GM12873 (cell line): ENCODE measurements around the gene CORO1C.
A peak's percentile ranks its signal among the peaks of the same experiment; 100 is the strongest.

ENCODE experiments used
- TF ChIP-seq, protein P1 (sequence below): IDR thresholded peaks from 2 replicates; pipeline ENCODE4 v1.5.1; 2012; ENCODE audit warnings: low read depth, mild to moderate bottlenecking, moderate library complexity, low read length, control low read depth; ENCODE audit not compliant: insufficient read depth; ENCODE audit errors: missing control alignments

Gene CORO1C

DNA sequence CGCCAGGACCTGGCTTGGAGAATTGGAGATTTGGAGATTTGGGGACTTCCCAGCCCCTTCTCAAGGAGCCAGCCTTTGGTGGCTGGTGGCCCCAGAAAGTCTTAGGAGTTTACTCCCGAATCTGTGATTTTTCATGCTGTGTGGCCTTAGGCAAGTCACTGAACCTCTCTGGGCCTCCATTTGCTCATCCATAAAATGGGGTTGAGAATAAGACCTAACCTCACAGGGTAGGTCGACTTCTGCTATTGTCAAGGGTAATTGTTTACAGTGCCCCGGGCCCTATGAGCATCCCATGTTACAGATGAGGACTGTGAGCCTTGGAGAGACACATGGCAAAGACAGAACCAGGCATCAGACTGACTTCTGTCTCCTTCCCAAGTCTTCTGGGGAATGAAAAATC, 117.3 kb downstream of the CORO1C start:
- TF ChIP-seq, protein P1, sequence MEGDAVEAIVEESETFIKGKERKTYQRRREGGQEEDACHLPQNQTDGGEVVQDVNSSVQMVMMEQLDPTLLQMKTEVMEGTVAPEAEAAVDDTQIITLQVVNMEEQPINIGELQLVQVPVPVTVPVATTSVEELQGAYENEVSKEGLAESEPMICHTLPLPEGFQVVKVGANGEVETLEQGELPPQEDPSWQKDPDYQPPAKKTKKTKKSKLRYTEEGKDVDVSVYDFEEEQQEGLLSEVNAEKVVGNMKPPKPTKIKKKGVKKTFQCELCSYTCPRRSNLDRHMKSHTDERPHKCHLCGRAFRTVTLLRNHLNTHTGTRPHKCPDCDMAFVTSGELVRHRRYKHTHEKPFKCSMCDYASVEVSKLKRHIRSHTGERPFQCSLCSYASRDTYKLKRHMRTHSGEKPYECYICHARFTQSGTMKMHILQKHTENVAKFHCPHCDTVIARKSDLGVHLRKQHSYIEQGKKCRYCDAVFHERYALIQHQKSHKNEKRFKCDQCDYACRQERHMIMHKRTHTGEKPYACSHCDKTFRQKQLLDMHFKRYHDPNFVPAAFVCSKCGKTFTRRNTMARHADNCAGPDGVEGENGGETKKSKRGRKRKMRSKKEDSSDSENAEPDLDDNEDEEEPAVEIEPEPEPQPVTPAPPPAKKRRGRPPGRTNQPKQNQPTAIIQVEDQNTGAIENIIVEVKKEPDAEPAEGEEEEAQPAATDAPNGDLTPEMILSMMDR: no peak

DNA sequence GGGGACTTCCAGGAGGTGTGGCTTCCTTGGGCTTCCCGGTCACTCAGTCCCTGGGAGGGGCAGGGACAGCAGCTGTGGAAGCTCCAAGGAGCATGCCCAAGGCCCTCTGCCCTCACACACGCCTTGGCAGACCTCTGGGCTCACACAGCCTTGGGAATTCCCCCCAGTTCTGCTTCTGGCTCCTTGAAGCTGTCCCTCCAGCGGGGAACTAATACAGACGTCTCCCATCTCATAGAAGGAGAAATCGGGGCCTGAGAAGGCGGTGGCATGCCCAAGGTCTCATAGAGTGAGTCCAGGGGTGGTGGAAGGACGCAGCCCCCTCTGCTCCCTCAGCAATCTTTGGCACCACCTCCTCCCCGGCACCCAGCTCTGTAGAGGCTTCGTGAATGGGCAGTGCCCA, 117.8 kb downstream of the CORO1C start:
- TF ChIP-seq, protein P1: no peak

DNA sequence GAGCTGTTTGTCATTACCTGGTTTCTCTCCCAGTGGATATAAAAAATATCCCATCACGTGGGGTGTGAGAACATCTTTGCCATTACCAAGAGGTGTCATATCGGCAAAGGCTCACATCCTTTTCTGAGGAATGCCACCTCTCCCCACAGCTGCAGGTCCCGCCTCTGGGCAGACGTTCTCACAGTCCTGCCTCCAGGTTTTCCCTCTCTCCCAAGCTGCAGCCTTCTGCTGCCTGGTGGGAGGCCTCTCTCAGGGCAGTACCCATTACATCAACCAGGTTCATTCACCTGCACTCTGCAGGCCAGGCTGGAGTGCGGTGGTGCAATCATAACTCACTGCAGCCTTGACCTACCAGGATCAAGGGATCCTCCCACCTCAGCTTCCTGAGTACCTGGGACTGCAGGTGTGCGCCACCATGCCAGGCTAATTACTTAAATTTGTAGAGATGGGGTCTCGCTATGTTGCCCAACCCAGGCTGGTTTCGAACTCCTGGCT, 118.5 kb downstream of the CORO1C start:
- TF ChIP-seq, protein P1: no peak

DNA sequence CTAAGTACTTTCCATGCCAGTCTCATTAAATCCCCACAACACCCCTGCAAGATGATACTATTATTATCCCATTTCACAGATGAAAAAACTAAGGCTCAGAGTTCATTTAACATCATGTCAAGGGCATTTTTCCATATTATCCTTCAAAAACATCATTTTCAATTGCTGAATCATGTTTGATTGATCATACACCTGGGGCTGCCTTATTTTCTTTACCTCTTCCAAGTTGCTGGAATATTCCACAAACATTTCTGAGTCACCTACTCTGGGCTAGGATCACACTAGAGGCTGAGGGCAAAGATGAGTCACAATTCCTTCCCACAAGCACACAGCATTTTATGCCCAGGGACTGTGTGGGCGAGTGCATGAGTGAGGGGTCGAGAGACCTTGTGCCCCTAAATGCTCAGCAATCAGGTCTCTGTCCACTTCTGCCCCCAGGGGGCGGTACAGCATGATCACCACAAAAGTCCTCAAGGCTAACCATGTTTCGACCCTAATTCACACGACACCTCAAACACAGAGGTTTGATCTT, 119.4 kb downstream of the CORO1C start:
- TF ChIP-seq, protein P1: peak; percentile 62

DNA sequence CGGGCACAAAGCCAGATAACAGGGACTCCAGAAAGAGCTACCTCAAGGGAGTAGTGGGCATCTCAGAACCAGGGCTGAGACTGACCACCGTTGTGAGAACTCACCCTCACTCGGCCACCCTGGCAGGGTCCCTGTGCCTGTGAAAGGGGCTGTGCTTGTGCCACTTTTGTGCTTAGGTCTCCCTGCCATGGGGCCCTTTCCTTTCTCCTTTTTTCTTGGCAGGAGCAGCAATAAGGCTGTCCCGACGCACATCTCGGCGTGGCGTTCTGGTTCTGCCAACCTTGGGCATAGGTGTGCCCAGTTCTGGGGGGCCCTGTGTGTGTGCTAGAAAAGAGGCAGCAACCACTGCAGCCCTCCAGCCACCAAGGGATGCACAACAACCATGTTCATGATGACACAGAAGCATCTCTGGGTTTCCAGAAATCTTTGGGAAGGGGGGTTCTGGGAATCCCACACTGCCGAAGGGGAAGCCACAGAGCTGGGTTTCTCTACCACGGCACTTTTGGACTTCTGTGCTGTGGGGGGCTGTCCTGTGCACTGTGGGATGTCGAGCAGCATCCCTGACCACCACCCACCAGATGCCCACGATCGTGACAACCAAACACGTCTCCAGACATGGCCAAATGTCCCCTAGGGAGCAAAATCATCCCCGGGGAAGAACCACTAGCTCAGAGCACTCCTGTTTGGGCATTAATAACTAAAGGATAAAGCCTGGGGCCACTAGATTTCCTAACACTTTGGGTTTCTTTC, 120.3 kb downstream of the CORO1C start:
- TF ChIP-seq, protein P1: no peak

DNA sequence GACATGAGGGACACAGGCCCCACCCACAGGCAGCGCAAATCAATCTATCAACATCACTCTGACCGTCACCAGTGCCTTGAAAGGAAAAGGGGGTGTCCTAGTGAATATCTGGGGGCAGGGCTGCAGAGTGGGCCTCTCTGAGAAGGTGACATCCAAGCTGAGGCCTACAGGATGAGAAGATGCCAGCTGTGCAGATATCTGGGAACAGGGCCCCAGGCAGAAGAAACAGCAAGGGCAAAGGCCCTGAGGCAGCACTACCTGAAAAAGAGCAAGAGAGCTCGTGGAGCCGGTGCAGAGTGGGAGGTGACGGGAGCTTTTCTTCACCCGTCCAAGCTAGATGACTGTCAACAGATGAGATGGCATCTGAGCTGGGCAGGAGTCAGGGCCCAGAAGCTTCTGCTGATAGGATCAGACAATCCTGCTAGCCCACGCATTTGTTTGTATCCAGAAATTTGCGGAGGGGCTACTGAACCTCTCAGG, 120.9 kb downstream of the CORO1C start:
- TF ChIP-seq, protein P1: no peak

DNA sequence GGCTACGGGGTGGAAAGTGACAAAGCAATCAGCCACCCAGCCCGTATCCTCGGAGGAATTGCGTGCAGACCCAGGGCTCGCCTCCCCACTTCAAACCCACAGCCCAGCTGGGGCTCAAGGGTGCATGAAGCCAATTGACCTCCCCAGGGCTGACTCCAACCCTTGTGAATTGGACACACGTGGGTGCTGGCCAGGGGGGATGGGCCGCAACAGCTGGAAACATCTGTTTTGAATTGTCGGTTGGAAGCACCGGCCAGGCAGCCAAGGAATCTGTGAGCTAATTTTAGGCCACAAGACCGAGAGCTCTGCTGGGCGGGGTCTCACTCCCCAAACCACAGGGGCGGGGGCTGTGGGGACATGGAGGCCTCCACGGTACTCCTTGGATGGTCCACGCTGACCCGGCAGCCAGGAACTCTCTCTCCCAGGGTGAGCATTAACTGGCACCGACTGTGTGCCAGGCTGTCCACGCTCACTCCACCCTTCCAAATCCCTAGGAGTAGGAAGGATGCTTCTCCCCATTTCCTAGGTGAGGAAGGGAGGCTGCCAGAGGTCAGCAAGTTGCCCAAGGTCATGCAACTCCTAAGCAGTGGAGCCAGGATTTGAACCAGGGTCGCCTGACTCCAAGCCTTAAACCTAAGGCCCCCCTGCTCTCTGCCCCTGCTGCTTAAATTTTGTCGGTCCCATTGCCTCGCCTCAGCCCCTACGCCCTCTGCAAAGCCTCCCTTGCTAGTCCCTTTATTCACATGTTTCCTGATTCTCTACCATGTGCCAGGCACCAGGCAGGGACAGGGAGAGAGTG, 121.6 kb downstream of the CORO1C start:
- TF ChIP-seq, protein P1: no peak
